GM18951 (cell line): ENCODE measurements around the gene PSMD2.

Experiments
- POLR2A ChIP-seq: IDR thresholded peaks from 4 replicates; pipeline ENCODE4 v1.6.1; 2011; ENCODE audit warnings: mild to moderate bottlenecking; ENCODE audit not compliant: insufficient read length, insufficient read depth; ENCODE audit errors: extremely low read depth
- in situ Hi-C: fragments of 300-500 bp; cut with MboI; formaldehyde crosslinking; loops from one replicate; pipeline ENCODE4 v1.12.0; 2022; ENCODE audit warnings: low sequenced_read_pairs, mixed read lengths, inconsistent platforms; ENCODE audit not compliant: unreplicated experiment

The PSMD2 gene

DNA sequence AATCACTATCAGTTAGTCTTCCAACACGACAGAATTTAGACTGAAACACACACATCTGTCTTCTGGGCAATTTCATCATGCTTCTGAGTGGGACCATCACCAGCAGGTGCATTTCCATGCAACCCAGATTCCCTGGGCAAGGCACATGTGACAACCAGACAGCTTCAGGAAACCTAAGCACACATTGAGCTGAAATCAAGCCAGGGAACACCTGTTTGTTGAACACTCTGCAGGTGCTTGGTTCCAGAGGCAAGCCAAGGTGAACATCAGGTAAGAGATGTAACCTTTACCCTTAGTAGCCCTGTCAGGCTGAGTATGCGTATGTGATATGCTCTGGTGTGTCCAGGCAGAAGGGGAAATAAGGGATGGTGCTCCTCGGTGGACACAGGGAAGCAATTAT is 3.3 kb upstream of the PSMD2 start:
- in situ Hi-C loops: no loop called here
- no peak for TF ChIP-seq POLR2A

DNA sequence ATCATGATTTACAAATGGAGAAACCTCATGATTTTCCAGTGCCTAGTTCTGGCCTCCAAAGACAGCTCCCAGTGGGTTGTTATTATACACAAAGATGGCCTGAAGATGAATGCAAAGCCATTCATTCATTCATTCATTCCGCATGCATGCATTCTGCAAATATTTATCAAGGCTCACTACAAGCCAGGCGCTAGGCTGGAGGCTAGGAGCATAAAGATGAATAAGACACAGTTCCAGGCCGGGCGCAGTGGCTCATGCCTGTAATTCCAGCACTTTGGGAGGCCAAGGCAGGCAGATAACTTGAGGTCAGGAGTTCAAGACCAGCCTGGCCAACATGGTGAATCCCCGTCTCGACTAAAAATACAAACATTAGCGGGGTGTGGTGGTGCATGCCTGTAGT is 2.4 kb upstream of the PSMD2 start:
- in situ Hi-C loops: no loop called here
- no peak for TF ChIP-seq POLR2A

DNA sequence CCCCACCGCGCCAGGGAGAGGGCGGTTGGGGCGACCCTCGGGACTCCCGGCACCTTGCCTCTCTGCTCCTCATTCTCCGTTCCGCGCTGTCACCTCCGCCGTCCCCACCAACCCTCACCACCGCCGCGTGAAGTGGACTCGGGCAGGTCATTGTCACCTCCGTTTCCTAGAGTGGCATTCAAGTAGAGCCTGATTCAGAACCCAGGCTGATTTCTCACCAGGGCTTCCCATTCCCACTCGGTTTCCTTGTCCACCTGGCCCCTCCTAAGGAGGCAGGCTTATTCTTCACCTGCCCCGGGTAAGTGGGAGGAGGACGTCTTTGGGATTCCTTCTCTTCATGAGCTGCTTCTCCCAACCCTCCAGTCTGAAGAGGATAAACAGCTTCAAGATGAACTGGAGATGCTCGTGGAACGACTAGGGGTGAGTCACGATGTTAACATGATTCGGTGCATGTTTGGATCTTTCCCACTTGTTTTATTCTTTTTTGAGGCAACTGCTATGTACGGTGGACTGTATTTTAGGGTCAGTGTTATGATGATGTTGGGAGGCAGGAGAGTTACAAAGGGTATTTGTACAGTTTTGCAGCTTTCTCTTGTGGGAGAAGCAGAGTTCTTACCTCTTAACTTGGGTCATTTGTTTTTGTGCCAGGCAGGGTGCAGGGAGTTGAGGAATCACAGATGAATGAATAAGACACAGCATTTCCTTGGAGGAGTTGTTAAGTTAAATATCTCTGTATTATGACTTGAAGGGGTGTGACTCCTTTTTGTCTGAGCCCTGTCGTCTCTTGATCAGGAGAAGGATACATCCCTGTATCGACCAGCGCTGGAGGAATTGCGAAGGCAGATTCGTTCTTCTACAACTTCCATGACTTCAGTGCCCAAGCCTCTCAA is 692 bp downstream of the PSMD2 start:
- TF ChIP-seq POLR2A: no peak
- in situ Hi-C loops: no loop called here

- in situ Hi-C loops: no loop called here
- no peak for TF ChIP-seq POLR2A
These were observed 1.3 kb downstream of the PSMD2 start for GRCh38 chr3:184300378-184300720.

DNA sequence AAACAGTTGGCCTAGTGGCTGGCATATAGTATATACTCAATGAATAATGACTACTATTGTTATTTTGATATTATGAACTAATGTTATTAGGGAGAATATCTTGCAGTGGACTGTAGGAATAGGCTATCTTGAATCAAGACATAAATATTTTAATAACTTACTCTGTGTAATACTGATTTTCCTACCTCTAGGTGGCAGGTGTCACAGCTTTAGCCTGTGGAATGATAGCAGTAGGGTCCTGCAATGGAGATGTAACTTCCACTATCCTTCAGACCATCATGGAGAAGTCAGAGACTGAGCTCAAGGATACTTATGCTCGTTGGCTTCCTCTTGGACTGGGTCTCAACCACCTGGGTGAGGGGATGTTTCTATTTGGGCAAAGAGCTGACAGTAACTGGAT is 6.5 kb downstream of the PSMD2 start:
- TF ChIP-seq POLR2A: no peak
- in situ Hi-C loops: no loop called here

- TF ChIP-seq POLR2A: no peak
- in situ Hi-C loops: no loop called here
These were observed 7.4 kb downstream of the PSMD2 start for GRCh38 chr3:184306341-184306972.

DNA sequence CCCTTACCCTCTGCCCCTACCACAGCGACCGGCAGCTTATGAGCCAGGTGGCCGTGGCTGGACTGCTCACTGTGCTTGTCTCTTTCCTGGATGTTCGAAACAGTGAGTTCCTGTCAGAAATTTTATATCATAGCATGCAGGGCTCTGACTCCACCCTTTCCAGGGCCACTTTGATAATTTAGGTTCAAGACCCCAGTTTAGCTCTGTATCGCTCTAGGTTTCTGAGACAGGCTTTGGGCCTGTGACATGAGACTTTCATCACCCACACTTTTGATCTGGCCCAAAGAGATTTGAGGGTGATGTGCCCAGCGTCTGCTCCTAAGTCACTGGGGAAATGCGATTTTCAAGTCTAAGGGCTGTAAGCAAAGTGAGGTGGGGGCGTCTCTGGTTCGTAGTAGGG is 8.9 kb downstream of the PSMD2 start:
- TF ChIP-seq POLR2A: no peak
- in situ Hi-C loops: no loop called here

DNA sequence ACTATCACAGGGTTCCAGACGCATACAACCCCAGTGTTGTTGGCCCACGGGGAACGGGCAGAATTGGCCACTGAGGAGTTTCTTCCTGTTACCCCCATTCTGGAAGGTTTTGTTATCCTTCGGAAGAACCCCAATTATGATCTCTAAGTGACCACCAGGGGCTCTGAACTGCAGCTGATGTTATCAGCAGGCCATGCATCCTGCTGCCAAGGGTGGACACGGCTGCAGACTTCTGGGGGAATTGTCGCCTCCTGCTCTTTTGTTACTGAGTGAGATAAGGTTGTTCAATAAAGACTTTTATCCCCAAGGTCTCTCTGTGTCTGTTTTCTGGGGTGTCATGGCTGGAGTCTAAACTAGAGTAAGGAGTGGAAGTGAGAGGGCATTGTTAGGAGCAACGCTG is 9.7 kb downstream of the PSMD2 start:
- TF ChIP-seq POLR2A: no peak
- in situ Hi-C loops: no loop called here

DNA sequence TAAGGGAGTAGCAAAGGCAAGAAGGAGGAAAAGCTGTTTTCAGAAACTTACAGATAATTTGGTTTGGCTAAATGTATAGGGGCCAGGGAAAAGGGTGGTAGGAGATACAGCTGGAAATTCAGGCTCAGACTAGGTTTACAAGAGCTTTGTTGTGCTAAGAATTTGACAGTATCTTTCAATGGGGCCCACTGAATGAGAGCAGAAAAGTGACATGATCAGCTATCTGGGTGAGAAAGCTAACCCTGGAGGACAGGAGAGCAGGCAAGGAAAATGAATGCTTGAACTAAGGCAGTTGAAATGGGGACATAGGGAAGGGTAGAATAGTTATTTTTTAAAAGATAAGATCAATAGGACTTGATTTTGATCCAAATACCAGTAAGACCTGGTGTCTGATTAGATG is 12.6 kb downstream of the PSMD2 start:
- no peak for TF ChIP-seq POLR2A
- in situ Hi-C loops: no loop called here

DNA sequence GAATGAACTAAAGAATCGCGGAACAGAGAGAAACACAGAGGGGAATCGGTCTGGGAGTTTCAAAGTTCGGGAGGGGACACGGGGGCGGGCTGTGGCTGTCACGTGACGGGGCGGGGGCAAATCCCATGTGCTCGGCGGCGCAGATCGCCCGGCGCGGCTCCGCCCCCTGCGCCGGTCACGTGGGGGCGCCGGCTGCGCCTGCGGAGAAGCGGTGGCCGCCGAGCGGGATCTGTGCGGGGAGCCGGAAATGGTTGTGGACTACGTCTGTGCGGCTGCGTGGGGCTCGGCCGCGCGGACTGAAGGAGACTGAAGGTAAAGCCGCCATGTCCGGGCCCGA is 15.3 kb downstream of the PSMD2 start, which contains the start of gene EIF4G1:
Gene EIF4G1 (plus strand): TSS at position 244 of the 337 bp plus-strand sequence. CDS start 1,191 bp downstream, outside the sequence.
- TF ChIP-seq POLR2A: peak; percentile 84
- in situ Hi-C loops: no loop called here

GRCh38 chr3:184314700-184315542 is 15.9 kb downstream of the PSMD2 start:
- in situ Hi-C loops: no loop called here
- peak; percentile 19 for TF ChIP-seq POLR2A

GRCh38 chr3:184315543-184315867 is 16.5 kb downstream of the PSMD2 start:
- in situ Hi-C loops: no loop called here
- TF ChIP-seq POLR2A: no peak

- no peak for TF ChIP-seq POLR2A
- in situ Hi-C loops: no loop called here
These were observed 17.0 kb downstream of the PSMD2 start for GRCh38 chr3:184315871-184316661.
